Gastrocnemius medialis (tissue), 4 donors: ENCODE data around the gene AP1S2. TPM values are rescaled to one million over a fixed set of nuclear protein-coding genes. Genes with fewer than 3 reads are reported as not detected.

Experiments
- ATAC-seq, 2 donors: fragments of 150-250 bp; one replicate each; pipeline ENCODE4 v1.9.1; 2016
- DNase-seq, 2 donors: peaks; one replicate each; pipeline ENCODE4 v3.0.0-alpha.2; 2019
- H3K27ac ChIP-seq, 4 donors: fragments of 200-600 bp; sonication (generic); 1 replicate in 1 of 4; 2 replicates in 3 of 4; pipeline ENCODE4 v1.5.1; 2016 to 2018; ENCODE audit warnings: mild to moderate bottlenecking in 2 of 4, moderate library complexity in 1 of 4
- H3K27me3 ChIP-seq, 3 donors: fragments of 200-600 bp; sonication (generic) in 2 of 3; 1 replicate in 1 of 3; 2 replicates in 2 of 3; pipeline versions ENCODE4 v1.5.1 to v1.6.0; 2016 to 2019; ENCODE audit warnings: mild to moderate bottlenecking in 1 of 3, moderate library complexity in 1 of 3
- H3K36me3 ChIP-seq, 2 donors: fragments of 200-600 bp; sonication (generic) in 1 of 2; one replicate each; pipeline ENCODE4 v1.5.1; 2017 to 2018
- H3K4me1 ChIP-seq, 2 donors: fragments of 200-600 bp; sonication (generic) in 1 of 2; one replicate each; pipeline ENCODE4 v1.5.1; 2016 to 2017; ENCODE audit warnings: mild to moderate bottlenecking in 2 of 2
- H3K4me3 ChIP-seq, 4 donors: fragments of 200-600 bp; sonication (generic) in 3 of 4; 1 replicate in 1 of 4; 2 replicates in 3 of 4; pipeline ENCODE4 v1.5.1; 2016 to 2019; ENCODE audit warnings: mild to moderate bottlenecking in 2 of 4
- H3K9me3 ChIP-seq, 3 donors: fragments of 200-600 bp; sonication (generic) in 2 of 3; 1 replicate in 1 of 3; 2 replicates in 2 of 3; pipeline ENCODE4 v1.5.1; 2016 to 2019
- POLR2A ChIP-seq, 2 donors: fragments of 450-650 bp; IDR thresholded peaks; one replicate each; pipeline ENCODE4 v1.6.1; 2017; ENCODE audit warnings: antibody characterized with exemption in 2 of 2, mild to moderate bottlenecking in 2 of 2, moderate library complexity in 2 of 2
- in situ Hi-C, 4 donors: fragments of 200-750 bp; cut with MboI; loops; one replicate each; pipeline versions ENCODE4 v1.15.0 to v1.8.0; 2017; ENCODE audit warnings: low sequenced_read_pairs in 4 of 4
- intact Hi-C: fragments of 100-400 bp; cut with DNase I; formaldehyde crosslinking; loops from one replicate; pipeline ENCODE4 v1.15.1; 2023; ENCODE audit warnings: low total_unique reads
- total RNA-seq, 4 donors: library from RNA; depleted of rRNA; stranded (reverse); fragments of >200 nt; gene quantifications; one replicate each; pipeline versions ENCODE4 v1.1.0 to v1.2.3, GENCODE V29; 2016
- TF ChIP-seq, protein P1 (sequence below), 5 experiments: fragments of 450-650 bp in 3 of 5; fragments of 200-600 bp in 2 of 5; sonication (generic) in 2 of 5; IDR thresholded peaks in 4 of 5; conservative IDR thresholded peaks in 1 of 5; 1 replicate in 4 of 5; 2 replicates in 1 of 5; pipeline ENCODE4 v1.5.1; 2016 to 2019; ENCODE audit warnings: antibody characterized with exemption in 5 of 5, mild to moderate bottlenecking in 3 of 5, moderate library complexity in 3 of 5

Gene AP1S2
- total RNA-seq, 4 donors from 2014 or later, result 79.8 to 155 (median 122) TPM

GRCh38 chrX:15814771-15815365 is 39.7 kb downstream of the AP1S2 start:
- DNase-seq, result no peak
- no peaks in the 10 kb centered on the region for H3K27me3 ChIP-seq
- intact Hi-C loops (no loop called here), in situ Hi-C loops (loop anchor here in 1 of 4 donors (25.0 kb wide), 1 partner anchor 97 kb away; no protein-coding TSS in a partner anchor)
- H3K36me3 ChIP-seq, result peaks cover 0 to 30% of the 10 kb centered on the region in 2 donors
- no peak for TF ChIP-seq POLR2A (IDR thresholded peaks at IDR 0.05)
- TF ChIP-seq, protein P1, sequence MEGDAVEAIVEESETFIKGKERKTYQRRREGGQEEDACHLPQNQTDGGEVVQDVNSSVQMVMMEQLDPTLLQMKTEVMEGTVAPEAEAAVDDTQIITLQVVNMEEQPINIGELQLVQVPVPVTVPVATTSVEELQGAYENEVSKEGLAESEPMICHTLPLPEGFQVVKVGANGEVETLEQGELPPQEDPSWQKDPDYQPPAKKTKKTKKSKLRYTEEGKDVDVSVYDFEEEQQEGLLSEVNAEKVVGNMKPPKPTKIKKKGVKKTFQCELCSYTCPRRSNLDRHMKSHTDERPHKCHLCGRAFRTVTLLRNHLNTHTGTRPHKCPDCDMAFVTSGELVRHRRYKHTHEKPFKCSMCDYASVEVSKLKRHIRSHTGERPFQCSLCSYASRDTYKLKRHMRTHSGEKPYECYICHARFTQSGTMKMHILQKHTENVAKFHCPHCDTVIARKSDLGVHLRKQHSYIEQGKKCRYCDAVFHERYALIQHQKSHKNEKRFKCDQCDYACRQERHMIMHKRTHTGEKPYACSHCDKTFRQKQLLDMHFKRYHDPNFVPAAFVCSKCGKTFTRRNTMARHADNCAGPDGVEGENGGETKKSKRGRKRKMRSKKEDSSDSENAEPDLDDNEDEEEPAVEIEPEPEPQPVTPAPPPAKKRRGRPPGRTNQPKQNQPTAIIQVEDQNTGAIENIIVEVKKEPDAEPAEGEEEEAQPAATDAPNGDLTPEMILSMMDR (IDR thresholded peaks at IDR 0.05 in 4 of 5, conservative IDR thresholded peaks at IDR 0.05 in 1 of 5), result no peak
- H3K4me3 ChIP-seq, result no peak overlapping the region
- no peak overlapping the region for H3K27ac ChIP-seq
- no peak for ATAC-seq
- no peaks in the 10 kb centered on the region for H3K4me1 ChIP-seq
- H3K9me3 ChIP-seq, result no peaks in the 10 kb centered on the region

DNA sequence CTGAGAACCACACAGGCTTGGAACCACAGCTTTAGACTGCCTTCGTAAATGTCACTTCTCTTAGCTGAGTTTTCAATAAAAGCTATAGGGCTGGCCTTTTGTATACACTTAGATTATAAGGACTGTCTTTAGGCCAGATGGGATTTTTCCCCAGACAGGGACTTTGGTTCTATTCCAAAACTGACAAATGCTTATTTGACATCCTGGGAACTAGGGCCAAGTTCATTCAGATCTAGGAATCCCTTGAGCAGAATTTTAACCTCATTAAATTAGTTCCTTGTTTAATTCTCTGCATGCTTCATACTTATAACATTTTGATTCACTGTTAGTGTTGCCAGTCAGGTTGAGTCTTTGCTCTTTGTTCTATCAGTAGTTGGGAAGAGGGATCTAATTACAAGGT is 41.2 kb downstream of the AP1S2 start:
- Histone ChIP-seq H3K4me1 (no peaks in the 10 kb centered on the region), H3K27me3 (no peaks in the 10 kb centered on the region), H3K4me3 (no peak overlapping the region), H3K27ac (no peak overlapping the region), H3K36me3 (peaks cover 0 to 41% of the 10 kb centered on the region in 2 donors), H3K9me3 (no peaks in the 10 kb centered on the region)
- DNase-seq (no peak), ATAC-seq (no peak)
- TF ChIP-seq, protein P1 (IDR thresholded peaks at IDR 0.05 in 4 of 5, conservative IDR thresholded peaks at IDR 0.05 in 1 of 5), result no peak
- TF ChIP-seq POLR2A (IDR thresholded peaks at IDR 0.05), result no peak
- intact Hi-C loops (no loop called here), in situ Hi-C loops (loop anchor here in 1 of 4 donors (25.0 kb wide), 1 partner anchor 99 kb away; no protein-coding TSS in a partner anchor)

DNA sequence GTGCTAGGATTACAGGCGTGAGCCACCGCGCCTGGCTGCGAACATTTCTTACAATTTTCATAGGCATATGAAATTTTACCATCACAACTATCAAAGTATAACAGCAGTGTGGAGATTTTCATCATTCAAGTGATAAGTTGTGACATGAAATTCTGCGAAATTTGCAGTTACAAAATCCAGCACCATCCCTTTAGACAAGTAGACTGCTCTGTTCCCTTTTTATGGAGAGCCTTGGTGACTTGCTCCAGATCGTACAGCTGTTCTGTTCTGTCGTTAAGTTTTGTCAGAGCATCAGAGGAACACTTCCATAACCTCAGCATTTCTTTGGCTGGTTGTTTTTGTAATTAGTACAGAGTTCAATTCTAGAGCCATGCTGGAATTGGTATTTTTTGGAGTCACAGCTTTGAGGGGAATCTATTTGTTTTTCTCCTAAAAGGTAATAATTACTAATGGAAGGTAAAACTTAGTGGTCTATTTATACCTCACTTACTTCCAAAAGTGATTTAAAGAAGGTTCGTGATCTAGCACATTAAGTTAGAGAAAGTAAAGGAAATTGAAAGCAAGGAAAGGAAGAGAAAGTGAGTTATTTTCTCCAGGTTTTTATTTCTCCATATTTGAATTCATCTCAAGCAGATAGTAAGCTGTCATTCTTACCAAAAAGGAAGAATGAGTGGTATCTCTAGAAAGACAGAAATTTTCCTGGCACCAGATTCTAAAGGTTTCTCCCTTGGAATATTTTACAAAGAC is 42.2 kb downstream of the AP1S2 start:
- DNase-seq, result no peak
- Histone ChIP-seq H3K27ac (no peak overlapping the region), H3K4me3 (no peak overlapping the region), H3K36me3 (peaks cover 0 to 34% of the 10 kb centered on the region in 2 donors), H3K9me3 (no peaks in the 10 kb centered on the region), H3K27me3 (no peaks in the 10 kb centered on the region), H3K4me1 (no peaks in the 10 kb centered on the region)
- in situ Hi-C loops, result loop anchor here in 1 of 4 donors (25.0 kb wide), 1 partner anchor 100 kb away; no protein-coding TSS in a partner anchor
- no peak for TF ChIP-seq POLR2A (IDR thresholded peaks at IDR 0.05)
- TF ChIP-seq, protein P1 (IDR thresholded peaks at IDR 0.05 in 4 of 5, conservative IDR thresholded peaks at IDR 0.05 in 1 of 5), result no peak
- intact Hi-C loops, result no loop called here
- no peak for ATAC-seq

GRCh38 chrX:15808254-15808653 is 46.4 kb downstream of the AP1S2 start:
- no peak overlapping the region for H3K27ac ChIP-seq
- peaks cover 0 to 49% of the 10 kb centered on the region in 2 donors for H3K36me3 ChIP-seq
- TF ChIP-seq, protein P1 (IDR thresholded peaks at IDR 0.05 in 4 of 5, conservative IDR thresholded peaks at IDR 0.05 in 1 of 5), result no peak
- no peak for TF ChIP-seq POLR2A (IDR thresholded peaks at IDR 0.05)
- H3K9me3 ChIP-seq, result no peaks in the 10 kb centered on the region
- intact Hi-C loops, result no loop called here
- no peak overlapping the region for H3K4me3 ChIP-seq
- ATAC-seq (no peak), DNase-seq (no peak)
- no peaks in the 10 kb centered on the region for H3K27me3 ChIP-seq
- in situ Hi-C loops, result loop anchor here in 1 of 4 donors (25.0 kb wide), 1 partner anchor 104 kb away; no protein-coding TSS in a partner anchor
- no peaks in the 10 kb centered on the region for H3K4me1 ChIP-seq
